Measurements from ENCODE around the gene PAPPA2. TPM values are rescaled to one million over a fixed set of nuclear protein-coding genes. Genes with fewer than 3 reads are reported as not detected.

PAPPA2 gene
- total and polyA plus RNA-seq, 7 donors = under 0.01 to 3.9 (median 1.2) TPM; not detected in 1

DNA sequence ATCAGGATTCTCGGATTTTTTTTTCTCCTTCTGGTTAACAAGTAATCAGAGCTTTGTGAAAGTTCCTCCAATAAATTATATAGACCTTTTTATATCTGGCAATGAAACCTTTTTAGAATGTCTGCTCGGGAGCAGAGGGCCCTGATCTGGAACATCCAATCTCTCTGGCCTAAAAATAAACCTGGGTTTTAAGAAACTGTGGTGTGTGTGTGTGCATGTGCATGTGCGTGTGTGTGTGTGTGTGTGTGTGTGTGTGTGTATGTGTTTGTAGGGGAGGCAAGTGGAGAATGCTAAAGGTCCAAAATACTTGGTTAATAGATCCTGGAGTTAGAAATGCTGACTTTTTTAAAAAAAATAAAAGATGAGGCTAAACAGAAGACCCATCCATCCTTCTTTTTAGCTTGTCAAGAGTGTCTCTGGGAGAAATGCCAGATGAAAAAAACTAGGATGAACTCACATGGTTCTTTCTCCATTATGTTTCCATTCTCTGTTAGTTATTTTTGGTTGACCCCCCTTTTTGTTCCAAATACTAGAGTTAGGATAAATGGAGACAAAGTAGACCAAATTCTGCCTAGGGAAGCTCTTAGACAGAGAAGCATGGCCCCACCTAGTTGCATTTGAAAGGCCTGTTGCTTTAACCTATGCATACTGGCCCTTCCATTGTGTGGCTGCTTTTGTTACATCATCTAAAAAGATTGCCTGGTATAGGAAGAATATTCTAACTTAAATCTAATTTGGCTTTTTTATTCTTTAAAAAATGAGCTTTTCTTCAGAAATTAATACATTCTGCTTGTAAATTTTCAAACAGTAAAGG, 175.9 kb downstream of the PAPPA2 start:
- no peak for TF ChIP-seq CTCF (IDR thresholded peaks at IDR 0.05)
- no peak for TF ChIP-seq EP300 (IDR thresholded peaks at IDR 0.05)
- Histone ChIP-seq H3K4me3 (no peak overlapping the region), H3K27me3 (no peaks in the 10 kb centered on the region), H3K4me1 (peaks cover 0 to 19% (median 8%) of the 10 kb centered on the region in 4 donors), H3K27ac (peak overlapping the region in 1 of 4 donors; percentile 46), H3K9me3 (no peaks in the 10 kb centered on the region), H3K36me3 (no peaks in the 10 kb centered on the region)
- no peak for DNase-seq
- WGBS, 2 donors = 21 to 67% methylated on average over 3 of the region's 3 CpGs
- intact Hi-C loops (cut with DNase I) = no loop called here

- H3K4me1 ChIP-seq = peaks cover 0 to 12% (median 5%) of the 10 kb centered on the region in 4 donors
- TF ChIP-seq EP300 (IDR thresholded peaks at IDR 0.05) (no peak), CTCF (IDR thresholded peaks at IDR 0.05) (no peak), POLR2AphosphoS5 (IDR thresholded peaks at IDR 0.05) (no peak), POLR2A (IDR thresholded peaks at IDR 0.05) (no peak)
- H3K9me3 ChIP-seq = peaks cover 0 to 3% (median 0%) of the 10 kb centered on the region in 4 donors
- no peak overlapping the region for H3K4me3 ChIP-seq
- H3K27me3 ChIP-seq = no peaks in the 10 kb centered on the region
- no peak overlapping the region for H3K27ac ChIP-seq
- no peak for DNase-seq
- 45 to 75% methylated on average over 3 of the region's 3 CpGs for WGBS, 2 donors
- no peaks in the 10 kb centered on the region for H3K36me3 ChIP-seq
- intact Hi-C loops (cut with DNase I) = no loop called here
Measured at GRCh38 chr1:176643536-176643935, 180.6 kb downstream of the PAPPA2 start.

GRCh38 chr1:176648556-176648955, 185.6 kb downstream of the PAPPA2 start:
- TF ChIP-seq POLR2AphosphoS5 (IDR thresholded peaks at IDR 0.05) = no peak
- TF ChIP-seq CTCF (IDR thresholded peaks at IDR 0.05) = no peak
- TF ChIP-seq EP300 (IDR thresholded peaks at IDR 0.05) = no peak
- no peak for TF ChIP-seq POLR2A (IDR thresholded peaks at IDR 0.05)
- Histone ChIP-seq H3K27ac (no peak overlapping the region), H3K4me3 (no peak overlapping the region), H3K9me3 (peaks cover 0 to 9% (median 0%) of the 10 kb centered on the region in 4 donors), H3K36me3 (no peaks in the 10 kb centered on the region), H3K4me1 (no peaks in the 10 kb centered on the region), H3K27me3 (no peaks in the 10 kb centered on the region)
- intact Hi-C loops (cut with DNase I) = no loop called here
- no peak for DNase-seq
- WGBS, 2 donors = 38 to 62% methylated on average over 1 of the region's 1 CpG

GRCh38 chr1:176656257-176656995, 193.5 kb downstream of the PAPPA2 start:
- TF ChIP-seq EP300 (IDR thresholded peaks at IDR 0.05) (peak in 1 of 4 donors; percentile 65), POLR2AphosphoS5 (IDR thresholded peaks at IDR 0.05) (peak in 3 of 4 donors; percentile 54 to 67 (median 56)), CTCF (IDR thresholded peaks at IDR 0.05) (no peak)
- no peaks in the 10 kb centered on the region for H3K36me3 ChIP-seq
- intact Hi-C loops (cut with DNase I) = no loop called here
- H3K27ac ChIP-seq = peak overlapping the region; percentile 48 to 79 (median 64)
- WGBS, 2 donors = 73 to 74% methylated on average over 3 of the region's 3 CpGs
- peaks cover 0 to 18% (median 11%) of the 10 kb centered on the region in 4 donors for H3K4me1 ChIP-seq
- peaks cover 0 to 2% (median 0%) of the 10 kb centered on the region in 4 donors for H3K9me3 ChIP-seq
- no peaks in the 10 kb centered on the region for H3K27me3 ChIP-seq
- H3K4me3 ChIP-seq = no peak overlapping the region
- DNase-seq = no peak

Measured in sigmoid colon (tissue), 7 donors.